CD4-positive, alpha-beta T cell treated with Interleukin-17A for 4 hours (primary cell): ENCODE measurements around the gene CD40.
A peak's percentile ranks its signal among the peaks of the same experiment; 100 is the strongest.
"Not testable (repeated sequence)": the region's sequence is repeated elsewhere in the genome, so short reads cannot be mapped to it uniquely, and the experiment has no call there.

Source experiments
- DNase-seq: peaks from one replicate; pipeline ENCODE4 v3.0.0-alpha.2; 2020; ENCODE audit warnings: mixed read lengths

Gene CD40

DNA sequence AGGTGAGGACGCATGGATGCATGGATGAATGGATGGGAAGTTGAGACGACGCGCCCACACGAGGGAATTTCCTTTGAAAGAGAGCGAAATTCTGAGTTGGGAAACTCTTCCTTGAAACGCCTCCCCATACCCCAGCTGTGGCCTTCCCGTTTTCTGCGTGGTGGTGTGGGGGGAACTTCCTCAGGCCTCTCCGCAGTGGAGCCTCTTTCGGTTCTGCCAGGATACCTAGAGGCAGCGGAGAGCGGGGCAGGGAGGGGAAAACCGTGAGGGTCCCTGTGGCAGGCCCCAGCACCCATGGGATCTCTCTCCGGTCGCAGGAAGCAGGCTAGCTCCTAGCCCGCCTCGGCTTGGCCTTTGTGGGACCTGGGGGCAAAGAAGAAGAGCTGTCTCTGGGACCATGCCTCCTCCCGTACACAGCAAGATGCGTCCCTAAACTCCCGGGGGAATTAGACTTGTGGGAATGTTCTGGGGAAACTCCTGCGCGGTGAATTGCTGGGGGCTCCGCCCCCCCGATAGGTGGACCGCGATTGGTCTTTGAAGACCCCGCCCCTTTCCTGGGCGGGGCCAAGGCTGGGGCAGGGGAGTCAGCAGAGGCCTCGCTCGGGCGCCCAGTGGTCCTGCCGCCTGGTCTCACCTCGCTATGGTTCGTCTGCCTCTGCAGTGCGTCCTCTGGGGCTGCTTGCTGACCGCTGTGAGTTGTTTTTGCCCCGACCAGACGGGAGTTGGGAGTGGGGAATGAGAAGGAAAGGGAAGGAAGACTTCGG lies at the start of gene CD40:
TSS of gene CD40 (plus strand) at position 611 of the 764 bp plus-strand sequence. CDS start at position 641, 30 bp downstream.
- peak; percentile 85 for DNase-seq

DNA sequence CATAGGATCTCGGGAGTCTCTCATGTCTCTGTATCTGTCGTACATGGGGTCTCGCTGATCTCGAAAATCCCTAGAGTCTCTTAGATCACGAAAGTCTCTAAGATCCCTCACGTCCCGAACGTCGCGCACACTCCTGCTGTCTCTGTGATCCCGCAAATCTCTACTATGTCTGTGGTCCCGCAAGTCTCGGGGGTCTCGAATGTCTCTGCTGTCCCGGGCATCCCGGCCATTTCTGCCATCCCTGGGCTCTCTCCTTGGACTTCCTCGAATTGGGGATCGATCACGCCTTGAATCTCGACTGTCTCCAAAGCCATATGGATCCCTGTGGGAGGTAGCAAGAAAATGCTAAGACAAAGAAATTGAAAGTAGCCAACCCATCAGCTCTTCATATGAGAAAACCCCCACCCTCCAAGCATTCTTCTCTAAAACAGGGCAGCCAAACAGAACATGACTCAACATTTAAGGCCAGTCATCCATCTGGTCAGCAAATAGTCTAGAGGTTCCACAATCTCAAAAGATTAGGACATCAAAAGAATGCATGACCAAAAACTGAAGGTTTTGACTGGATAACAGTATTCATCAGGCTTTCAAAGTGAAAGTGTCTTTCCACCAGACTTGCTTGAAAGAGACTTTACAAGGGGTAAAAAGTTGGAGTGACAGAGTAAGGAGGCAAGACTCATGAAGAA lies 47.8 kb upstream of the CD40 start:
- DNase-seq = no peak

DNA sequence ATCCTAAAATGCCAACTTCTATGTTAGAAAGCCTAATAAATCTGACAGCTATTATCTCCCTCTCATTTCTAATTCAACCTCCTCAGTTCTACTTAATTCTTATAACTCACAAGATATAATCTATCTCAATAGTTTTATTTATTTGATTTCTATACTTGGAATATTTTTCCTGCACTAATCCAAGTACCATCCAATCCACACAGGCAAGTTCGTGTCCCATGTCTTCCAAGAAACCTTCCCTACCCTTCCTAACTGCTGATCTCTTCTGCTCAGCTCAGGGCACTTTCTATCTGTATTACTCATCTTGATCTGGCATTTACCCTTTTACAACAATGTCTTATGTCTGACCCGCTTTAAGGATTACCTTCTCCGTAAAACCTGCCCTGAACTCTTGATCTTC lies 46.5 kb upstream of the CD40 start:
- no peak for DNase-seq

DNA sequence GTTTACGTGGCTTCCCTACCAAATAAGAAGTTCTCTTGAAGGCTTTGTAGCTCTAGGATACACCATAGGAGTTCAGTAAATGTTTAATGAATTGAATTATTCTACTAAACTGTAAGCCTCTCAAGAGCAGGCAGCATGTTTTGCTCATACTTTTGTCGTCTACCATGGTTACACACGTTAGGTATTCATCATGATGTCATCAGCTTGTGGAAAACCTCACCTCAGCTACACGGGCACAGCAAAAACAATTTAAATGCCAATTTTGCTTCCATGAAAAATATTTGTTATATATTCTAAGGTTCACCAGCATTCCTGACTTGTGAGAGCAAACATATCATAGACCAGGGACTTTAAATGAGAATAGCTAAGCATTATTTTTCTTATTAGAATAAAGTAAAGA lies 45.1 kb upstream of the CD40 start:
- no peak for DNase-seq

DNA sequence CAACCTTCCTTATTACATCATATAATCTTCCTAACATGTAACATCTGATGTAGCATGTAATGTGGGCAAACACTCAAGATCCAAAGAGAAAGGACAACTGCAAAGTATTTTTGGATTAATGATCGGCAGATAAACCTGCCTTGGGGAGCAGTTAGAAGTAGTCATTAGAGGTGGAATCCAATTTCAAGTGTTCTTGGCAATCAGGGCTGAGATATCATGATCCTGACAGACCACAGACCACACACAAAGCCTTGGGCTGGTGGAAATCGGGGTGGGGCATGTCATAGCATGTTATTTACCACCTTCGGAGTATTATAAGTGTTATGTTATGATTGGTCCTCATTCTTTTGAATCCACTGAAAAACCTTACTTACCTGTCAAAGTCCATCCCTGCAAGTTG lies 44.7 kb upstream of the CD40 start:
- DNase-seq = no peak

DNA sequence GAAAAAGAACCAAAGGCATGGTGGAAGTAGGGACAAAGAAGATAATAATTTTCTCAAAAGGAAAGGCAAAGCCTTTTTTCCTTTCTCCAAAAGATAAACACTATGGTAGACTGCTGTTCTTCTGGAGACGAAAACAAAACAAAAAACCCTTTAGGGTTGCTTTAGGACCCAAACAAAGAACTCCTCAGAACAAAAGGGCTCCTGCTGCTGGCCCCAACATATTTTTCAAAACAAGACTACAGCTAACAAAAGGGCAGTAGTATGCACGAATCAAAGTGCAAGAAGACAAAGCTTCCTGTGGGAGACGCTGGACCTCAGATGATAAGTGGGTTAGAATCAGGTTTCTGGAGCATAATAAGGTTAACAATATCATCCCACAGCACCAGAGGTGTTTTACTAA lies 44.1 kb upstream of the CD40 start:
- no peak for DNase-seq

DNA sequence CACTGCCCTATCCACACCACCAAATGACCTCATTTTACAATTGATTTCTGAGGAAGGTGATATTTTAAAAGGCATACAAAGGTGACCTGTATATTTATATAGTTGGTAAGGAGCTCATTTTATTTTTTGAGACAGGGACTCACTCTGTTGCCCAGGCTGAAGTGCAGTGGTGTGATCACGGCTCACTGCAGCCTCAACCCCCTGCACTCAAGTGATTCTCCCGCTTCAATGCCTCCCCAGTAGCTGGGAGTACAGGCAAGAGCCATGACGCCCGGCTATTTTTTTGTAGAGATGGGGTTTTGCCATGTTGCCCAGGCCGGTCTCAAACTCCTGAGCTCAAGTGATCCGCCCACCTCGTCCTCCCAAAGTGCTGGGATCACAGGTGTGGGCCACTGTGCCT lies 41.3 kb upstream of the CD40 start:
- DNase-seq = no peak

DNA sequence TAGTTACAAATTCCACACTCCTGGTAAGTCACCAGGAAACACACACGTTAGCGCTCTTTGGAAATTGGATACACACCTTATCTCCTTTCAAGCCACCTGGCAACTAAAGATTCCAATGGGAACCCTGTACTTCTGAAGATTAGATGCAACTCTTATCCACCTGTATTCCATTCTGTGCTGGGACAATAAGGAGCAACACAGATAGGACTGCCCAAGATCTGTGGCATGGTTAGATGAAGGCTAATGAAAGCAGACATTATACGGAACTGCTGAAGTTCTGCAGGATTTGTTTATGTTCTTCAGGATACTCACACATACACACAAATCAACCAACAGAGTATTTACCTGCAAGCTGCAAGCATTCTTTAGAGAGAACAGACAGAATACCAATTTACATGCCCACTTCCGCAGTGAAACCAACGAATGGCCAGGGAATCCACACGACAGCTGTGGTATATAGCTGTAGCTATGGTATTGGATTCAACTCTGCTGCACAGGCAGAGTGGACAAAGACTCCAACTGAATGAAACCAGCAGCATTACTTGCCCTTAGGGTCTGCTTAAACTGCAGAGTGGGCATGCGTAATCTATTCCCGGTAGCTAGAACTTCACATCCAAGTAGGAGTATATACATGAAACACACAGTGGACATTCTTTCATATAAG lies 40.3 kb upstream of the CD40 start:
- DNase-seq = no peak

DNA sequence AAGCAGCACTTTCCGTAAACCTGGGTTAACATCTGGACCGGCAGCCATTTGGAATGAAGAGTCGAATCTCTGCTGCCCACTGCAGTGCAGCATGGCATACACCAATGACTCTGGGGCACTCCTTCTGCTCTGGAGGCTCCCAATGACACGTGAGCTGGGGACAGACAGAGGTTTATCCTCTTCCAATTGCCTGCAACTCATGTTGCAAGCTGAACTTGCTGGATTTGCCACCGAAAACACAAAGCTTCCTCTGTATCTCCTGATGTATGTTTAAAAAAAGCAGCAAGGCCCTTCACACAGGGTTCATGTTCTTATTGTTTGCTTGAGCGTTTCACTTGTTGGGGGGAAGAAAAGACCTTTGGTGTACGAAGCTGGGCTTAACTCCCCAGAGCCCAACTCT lies 39.2 kb upstream of the CD40 start:
- DNase-seq = no peak

DNA sequence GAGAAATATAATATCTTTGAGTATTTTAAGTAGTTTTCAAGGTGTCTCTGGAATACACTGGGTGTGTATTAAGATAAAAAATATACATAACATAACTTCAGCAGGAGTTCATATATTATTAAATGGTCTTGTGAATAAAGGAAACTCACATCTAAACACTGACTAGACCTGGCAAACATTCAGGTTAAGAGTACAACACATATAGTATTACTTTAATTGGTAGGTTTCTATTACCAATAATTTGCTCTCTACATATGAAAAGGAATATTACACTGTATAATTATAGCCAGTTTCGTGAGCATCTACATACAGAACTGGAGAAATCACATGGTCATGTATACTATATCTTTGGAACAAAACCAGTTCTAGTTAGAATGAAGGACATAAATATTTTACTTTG lies 37.0 kb upstream of the CD40 start:
- no peak for DNase-seq

DNA sequence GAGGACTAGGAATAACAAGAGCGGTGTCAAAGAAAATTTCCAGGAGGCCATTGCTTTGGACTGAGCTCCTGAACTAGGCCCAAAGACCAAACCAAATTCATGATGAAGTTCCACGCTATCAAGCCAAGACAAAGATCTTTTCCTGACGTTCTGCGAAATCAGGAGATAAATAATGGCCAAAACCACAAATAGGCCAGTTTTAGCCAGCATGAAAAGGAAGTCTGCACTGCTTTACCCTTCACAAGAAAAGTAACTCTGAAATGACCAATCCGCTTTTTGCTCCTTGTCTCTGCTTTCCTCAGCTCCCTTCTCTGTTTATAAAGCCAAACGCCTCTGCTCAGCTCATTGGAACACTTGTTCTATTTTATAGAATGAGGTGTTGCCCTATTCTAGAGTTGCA lies 35.0 kb upstream of the CD40 start:
- DNase-seq = no peak

DNA sequence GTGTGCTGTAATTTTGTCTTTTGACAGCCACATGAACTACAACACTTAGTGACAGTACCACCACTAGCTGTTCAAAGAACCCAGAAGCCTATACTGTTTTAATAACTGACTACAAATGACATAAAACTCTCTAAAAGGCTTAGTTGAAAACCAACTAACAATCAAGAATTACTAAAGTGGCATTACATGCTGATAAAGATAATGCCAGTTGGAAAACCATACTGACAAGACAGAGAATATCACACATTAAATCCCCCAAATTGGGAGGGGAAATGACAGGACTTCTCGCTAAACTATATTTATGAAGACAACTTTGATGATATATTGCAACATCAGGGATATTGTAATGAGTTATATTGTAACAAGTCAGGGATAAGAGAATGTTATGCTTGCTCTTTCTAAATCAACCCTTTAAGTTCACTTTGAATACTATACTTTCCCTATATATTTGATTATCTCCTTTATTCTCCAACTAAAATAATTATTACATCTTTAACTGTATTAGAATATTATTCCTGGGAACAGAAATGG lies 34.5 kb upstream of the CD40 start:
- no peak for DNase-seq

DNA sequence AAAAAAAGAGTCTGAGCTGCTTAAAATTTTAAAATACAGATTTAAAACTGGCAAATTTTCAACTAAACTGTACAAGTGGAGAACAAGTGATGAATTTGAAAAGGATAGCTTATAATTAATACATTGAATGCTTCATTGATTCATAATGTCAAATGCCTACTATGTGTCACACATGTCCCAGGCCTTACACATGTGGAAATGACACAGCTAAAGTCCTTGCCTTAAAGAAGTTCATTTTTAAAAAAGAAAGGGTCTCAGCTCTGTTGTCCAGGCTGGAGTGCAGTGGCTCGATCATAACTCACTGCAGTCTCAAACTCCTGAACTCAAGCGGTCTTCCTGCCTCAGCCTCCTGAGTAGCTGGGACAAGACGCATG lies 33.3 kb upstream of the CD40 start:
- no peak for DNase-seq

DNA sequence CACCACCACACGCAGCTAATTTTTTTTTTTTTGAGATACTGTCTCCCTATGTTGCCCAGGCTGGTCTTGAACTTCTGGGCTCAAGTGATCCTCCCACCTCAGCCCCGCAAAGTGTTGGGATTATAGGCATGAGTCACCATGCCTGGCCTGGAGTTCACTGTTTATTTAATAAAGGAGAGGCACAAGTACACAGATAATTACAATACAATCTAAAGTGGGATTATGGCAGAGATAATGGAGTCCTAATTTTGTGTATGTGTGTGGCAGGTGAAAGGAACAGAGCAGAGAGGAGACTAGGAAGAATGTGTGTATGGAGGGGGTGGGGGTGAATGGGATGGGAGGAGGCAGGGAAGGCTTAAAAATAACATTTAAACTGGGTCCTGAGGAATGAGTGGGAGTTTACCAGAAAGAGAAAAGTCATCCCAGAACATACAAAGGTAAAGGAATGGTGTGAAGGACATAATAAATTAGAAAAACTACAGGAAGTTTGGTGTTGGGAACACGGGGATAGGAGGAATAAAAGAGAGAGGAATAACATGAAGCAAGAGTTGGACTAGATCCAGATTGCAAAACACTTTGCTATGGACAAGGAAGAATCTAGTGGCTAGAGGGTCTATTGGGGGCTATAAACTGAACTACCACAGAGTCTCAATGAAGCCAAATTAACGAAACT lies 32.8 kb upstream of the CD40 start:
- DNase-seq = no peak

DNA sequence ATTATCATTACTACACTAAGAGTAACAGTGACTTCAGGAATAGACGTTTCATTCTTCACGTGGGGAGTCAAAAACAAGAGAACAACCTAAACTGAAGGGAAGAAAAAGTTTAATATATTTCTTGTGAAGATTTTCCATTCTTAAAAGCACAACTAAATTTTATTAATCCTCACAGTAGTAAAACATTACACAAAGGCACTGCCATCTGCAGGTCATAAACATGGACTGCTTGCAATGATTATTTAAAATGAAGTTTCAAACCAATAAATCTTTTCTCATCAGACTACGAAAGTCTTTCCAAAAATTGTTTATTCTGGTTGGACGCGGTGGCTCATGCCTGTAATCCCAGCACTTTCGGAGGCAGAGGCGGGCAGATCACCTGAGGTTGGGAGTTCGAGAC lies 31.0 kb upstream of the CD40 start:
- DNase-seq = no peak

DNA sequence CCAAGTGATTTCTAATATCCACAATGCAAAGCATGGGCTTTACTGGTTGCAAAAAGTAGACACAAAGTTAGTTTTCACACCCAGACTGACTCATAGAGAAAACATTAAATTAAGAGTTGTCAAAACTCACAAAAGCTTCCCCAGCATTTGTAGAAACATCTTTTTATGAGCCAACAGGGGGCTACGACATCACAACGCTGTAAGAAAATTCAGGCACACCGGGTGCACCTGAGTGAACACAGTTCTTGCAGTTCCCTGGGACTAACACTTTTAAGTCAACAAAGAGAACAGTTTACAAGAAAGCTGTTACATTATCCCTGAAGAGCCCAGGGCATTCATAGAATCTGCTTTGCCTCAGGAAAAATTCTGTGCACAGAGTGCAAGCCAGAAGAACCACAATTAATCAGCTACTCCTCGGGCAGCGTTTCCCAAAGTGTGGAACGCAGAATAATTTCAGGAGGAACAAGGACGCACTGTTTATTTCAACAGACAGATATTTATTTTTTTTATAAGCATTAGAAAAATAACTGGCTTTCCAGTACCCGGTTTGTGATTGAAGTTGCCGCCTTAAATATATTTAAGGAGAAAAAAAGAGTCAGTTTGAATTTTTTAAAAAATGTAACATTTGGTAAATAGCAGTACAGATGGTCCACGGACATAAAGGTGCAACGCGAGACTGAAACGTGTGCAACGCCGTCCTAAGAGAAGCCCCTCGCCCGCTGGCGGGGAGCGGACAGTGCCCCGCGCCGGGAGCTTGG lies 29.5 kb upstream of the CD40 start:
- DNase-seq = no peak

DNA sequence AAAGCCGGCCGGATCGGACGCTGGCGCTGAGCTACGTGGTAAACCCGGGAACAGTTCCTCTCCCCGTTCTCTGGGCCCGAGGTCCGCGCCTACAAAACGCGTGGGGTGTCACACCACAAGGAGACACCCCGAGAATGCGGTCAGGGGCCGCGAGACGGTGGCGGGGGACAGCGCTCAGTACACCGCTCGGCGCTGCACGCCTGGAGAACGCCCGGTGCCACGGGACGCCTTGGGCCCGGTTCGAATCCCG lies 29.0 kb upstream of the CD40 start:
- DNase-seq = no peak

DNA sequence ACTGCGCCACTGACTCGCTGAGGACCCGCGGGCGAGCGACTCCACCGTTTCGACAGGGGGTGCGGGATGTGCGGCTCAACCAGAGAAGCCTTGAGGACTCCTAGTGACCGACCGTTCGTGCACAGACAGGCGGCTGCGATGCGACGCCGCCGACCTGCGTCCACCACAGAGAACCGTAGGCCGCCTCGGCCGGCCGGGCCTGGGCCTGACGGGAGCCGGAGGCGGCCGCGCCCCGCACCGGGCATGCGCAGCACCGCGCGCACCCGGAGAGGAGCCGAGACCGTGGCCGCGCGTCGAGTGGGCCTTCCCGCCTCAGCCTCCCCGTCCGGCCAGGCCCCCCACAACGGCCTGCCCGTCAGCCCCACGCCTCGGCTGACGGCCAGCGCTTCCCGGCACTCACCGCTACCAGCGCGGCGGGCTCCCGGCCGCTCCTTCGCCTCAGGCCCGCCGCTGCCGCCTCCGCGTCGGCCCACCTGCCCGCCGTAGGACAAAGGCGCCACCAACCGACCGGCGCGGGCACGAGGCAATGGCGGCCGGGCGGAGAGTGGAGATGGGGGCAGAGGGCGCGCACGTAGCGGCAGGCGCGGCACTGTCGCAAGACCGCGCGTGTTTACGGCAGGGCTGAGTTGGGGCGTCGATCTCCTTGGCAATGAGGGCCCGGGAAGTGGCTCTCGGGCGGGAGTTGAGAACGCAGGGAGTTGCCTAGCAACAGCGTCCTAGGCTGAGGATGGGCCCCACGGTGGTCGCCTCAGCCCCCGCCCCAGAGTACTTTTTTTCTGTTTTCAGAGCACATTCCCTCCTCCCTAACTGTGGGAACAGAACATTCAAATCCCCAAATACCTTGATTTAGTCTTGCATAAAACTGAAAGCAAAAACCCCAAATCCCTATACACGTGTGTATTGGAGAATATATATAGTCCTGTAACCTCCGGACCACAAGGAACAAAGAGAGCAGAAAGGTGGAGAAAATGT lies 28.4 kb upstream of the CD40 start, which contains the start of gene NCOA5:
TSS of gene NCOA5 (minus strand) at position 546 of the 972 bp plus-strand sequence. CDS start 10,538 bp downstream, outside the sequence.
- DNase-seq = peak; percentile 93

DNA sequence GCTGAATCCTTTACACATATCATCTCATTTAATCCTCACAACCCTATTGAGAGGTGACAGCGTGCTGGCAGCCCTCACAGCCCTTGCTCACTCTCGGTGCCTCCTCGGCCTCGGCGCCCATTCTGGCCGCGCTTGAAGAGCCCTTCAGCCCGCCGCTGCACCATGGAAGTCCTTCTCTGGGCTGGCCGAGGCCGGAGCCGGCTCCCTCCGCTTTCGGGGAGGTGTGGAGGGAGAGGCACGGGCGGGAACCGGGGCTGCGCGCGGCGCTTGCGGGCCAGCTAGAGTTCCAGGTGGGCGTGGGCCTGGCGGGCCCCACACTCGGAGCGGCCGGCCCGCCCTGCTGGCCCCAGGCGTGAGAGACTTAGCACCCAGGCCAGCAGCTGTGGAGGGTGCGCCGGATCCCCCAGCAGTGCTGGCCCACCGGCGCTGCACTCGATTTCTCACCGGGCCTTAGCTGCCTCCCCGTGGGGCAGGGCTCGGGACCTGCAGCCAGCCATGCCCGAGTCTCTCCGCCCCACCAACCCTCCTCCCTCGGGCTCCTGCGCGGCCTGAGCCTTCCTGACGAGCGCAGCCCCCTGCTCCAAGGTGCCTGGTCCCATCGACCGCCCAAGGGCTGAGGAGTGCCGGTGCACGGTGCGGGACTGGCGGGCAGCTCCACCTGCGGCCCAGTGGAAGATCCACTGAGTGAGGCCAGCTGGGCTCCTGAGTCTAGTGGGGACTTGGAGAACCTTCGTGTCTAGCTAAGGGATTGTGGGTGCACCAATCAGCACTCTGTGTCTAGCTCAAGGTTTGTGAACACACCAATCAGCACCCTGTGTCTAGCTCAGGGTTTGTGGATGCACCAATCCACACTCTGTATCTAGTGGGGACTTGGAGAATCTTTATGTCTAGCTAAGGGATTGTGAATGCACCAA lies 26.2 kb upstream of the CD40 start:
- not testable (repeated sequence) for DNase-seq

DNA sequence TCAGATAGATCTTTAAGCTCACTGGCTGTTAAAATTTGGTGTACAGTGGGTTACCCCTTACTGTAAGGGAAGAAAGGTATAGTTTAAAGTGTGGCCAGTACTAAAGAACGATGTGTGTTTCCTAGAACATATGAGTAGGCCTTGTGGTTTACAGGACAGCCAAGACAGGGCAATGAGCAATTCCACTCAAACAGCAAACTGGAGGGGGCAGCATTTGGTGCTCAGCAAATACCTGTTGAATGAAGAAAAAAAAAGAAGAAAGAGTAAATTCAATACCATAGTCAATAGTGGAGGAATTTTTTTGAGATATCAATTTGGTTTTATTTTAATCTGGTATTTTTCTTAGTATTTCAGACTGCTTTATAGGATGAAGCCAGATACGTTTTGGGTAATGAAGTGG lies 24.6 kb upstream of the CD40 start:
- DNase-seq = no peak
